ENCODE data around the gene AP1G2. TPM values are rescaled to one million over a fixed set of nuclear protein-coding genes. Genes with fewer than 3 reads are reported as not detected.

AP1G2 gene
- total RNA-seq, 1 donor from 2014 or later, result 271 TPM

DNA sequence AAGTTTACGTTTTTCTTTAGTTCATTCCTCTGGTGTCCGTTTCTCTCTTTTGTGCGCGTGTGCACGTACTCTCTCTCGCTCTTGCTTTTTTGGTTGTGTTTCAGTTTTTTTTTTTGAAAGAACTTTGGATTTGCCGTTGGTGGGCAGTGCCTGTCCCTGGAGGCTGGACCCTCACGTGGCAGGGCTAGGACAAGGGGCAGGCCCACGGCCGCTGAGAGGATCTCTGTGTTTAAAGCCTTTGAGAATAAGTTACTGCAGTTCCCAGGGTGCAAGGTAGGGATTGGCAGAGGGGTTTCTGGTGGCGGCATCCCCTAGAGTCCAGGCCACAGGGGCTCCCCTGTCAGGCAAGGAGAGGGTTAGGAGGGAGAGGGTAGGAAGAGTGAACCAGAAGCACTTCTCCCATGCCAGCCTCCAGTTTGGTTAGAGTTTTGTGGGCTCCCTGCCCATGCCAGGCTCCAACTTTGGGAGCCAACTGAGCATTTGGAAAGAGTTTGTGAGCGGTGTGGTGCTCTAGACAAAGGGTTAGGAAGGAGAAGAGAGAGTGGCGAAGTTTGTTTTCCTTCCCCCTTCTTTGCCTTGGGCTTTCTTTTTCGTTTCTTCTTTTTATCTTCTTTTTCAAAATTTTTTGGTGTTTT is 46.6 kb downstream of the AP1G2 start:
- Mint-ChIP-seq H3K9me3 (no peaks in the 10 kb centered on the region), H3K4me3 (no peak overlapping the region), H3K27me3 (ENCODE audit: low read depth) (no peaks in the 10 kb centered on the region), H3K4me1 (no peaks in the 10 kb centered on the region), H3K36me3 (peaks cover 9% of the 10 kb centered on the region), H3K27ac (no peak overlapping the region)
- no peak for DNase-seq (ENCODE audit: low spot score in 2 of 2, unreplicated experiment in 2 of 2)
- TF ChIP-seq, protein P1, sequence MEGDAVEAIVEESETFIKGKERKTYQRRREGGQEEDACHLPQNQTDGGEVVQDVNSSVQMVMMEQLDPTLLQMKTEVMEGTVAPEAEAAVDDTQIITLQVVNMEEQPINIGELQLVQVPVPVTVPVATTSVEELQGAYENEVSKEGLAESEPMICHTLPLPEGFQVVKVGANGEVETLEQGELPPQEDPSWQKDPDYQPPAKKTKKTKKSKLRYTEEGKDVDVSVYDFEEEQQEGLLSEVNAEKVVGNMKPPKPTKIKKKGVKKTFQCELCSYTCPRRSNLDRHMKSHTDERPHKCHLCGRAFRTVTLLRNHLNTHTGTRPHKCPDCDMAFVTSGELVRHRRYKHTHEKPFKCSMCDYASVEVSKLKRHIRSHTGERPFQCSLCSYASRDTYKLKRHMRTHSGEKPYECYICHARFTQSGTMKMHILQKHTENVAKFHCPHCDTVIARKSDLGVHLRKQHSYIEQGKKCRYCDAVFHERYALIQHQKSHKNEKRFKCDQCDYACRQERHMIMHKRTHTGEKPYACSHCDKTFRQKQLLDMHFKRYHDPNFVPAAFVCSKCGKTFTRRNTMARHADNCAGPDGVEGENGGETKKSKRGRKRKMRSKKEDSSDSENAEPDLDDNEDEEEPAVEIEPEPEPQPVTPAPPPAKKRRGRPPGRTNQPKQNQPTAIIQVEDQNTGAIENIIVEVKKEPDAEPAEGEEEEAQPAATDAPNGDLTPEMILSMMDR (IDR thresholded peaks at IDR 0.05; ENCODE audit: unreplicated experiment), result no peak

DNA sequence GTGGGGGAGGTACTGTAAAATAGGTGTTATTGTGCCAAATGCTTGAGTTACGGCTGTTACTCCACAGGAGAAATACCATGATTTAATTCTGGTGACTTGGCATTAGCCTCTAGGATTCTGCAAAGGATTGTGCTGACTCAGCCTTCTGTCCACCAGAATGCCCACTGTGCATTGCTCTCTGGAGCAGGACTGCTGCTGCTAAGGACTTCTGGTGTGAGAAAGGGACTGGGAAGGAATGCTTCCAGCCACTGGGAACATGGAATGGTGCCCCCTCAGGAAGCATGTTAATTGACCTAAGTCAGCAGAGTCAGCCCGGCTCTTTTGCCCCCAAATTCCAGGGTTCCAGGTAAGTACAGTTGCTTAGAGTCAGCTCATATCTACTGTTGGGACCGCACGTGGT is 48.9 kb downstream of the AP1G2 start:
- DNase-seq (ENCODE audit: low spot score in 2 of 2, unreplicated experiment in 2 of 2), result no peak
- Mint-ChIP-seq H3K4me1 (no peaks in the 10 kb centered on the region), H3K36me3 (peaks cover 12% of the 10 kb centered on the region), H3K27me3 (ENCODE audit: low read depth) (no peaks in the 10 kb centered on the region), H3K9me3 (no peaks in the 10 kb centered on the region), H3K27ac (no peak overlapping the region), H3K4me3 (no peak overlapping the region)
- TF ChIP-seq, protein P1 (IDR thresholded peaks at IDR 0.05; ENCODE audit: unreplicated experiment), result no peak

DNA sequence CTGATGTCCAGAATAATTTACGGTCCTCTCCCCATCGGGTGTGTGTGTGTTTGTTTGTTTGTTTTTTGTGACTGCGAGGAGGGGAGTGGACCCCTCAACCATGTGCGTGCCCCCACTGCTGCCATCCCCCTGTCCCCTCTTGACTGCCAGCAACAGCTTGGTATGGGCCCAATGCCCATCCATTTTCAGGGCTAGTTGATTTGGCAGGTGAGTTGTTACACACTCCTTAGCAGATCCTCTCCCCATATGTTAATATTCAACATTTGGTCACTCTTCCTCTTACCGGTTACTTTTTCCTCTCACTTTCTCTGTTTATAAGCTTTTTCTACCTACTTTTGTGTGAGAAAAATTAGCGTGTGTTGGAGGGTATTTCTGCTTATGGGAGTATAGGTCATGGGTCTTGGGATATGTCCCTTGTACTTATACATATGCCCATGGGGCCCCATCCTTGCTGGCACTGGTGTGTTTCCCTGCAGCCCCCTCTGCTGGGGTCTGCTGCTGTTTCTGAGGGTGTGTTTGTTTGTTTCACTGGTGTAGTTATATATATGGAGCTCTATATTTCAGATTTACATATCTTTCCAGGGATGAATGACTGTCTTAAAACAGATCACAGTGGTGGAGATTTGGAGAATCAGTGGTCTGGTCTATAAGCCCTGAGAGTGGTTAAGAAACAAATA is 49.8 kb downstream of the AP1G2 start:
- Mint-ChIP-seq H3K9me3 (no peaks in the 10 kb centered on the region), H3K4me1 (no peaks in the 10 kb centered on the region), H3K4me3 (no peak overlapping the region), H3K27ac (no peak overlapping the region), H3K36me3 (peaks cover 12% of the 10 kb centered on the region), H3K27me3 (ENCODE audit: low read depth) (no peaks in the 10 kb centered on the region)
- DNase-seq (ENCODE audit: low spot score in 2 of 2, unreplicated experiment in 2 of 2), result no peak
- TF ChIP-seq, protein P1 (IDR thresholded peaks at IDR 0.05; ENCODE audit: unreplicated experiment), result no peak

DNA sequence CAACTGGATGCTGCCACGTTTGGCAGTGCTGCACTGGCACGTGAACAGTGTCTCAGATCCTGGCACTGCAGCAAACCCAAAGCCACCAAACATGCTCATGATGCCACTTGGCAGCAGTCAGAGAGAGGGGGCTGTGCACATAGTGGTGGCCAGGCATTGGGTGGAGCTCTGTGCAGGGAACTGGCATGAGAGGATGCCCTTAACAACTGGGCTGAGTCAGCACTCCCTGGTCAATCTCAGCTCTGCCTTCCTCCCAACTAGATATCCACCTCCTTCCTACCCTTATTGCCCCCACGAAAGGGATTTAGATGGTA is 53.0 kb downstream of the AP1G2 start:
- TF ChIP-seq, protein P1 (IDR thresholded peaks at IDR 0.05; ENCODE audit: unreplicated experiment), result no peak
- H3K4me1 Mint-ChIP-seq, result no peaks in the 10 kb centered on the region
- no peaks in the 10 kb centered on the region for H3K27me3 Mint-ChIP-seq (ENCODE audit: low read depth)
- peaks cover 12% of the 10 kb centered on the region for H3K36me3 Mint-ChIP-seq
- no peaks in the 10 kb centered on the region for H3K9me3 Mint-ChIP-seq
- no peak overlapping the region for H3K4me3 Mint-ChIP-seq
- no peak overlapping the region for H3K27ac Mint-ChIP-seq
- DNase-seq (ENCODE audit: low spot score in 2 of 2, unreplicated experiment in 2 of 2), result no peak

DNA sequence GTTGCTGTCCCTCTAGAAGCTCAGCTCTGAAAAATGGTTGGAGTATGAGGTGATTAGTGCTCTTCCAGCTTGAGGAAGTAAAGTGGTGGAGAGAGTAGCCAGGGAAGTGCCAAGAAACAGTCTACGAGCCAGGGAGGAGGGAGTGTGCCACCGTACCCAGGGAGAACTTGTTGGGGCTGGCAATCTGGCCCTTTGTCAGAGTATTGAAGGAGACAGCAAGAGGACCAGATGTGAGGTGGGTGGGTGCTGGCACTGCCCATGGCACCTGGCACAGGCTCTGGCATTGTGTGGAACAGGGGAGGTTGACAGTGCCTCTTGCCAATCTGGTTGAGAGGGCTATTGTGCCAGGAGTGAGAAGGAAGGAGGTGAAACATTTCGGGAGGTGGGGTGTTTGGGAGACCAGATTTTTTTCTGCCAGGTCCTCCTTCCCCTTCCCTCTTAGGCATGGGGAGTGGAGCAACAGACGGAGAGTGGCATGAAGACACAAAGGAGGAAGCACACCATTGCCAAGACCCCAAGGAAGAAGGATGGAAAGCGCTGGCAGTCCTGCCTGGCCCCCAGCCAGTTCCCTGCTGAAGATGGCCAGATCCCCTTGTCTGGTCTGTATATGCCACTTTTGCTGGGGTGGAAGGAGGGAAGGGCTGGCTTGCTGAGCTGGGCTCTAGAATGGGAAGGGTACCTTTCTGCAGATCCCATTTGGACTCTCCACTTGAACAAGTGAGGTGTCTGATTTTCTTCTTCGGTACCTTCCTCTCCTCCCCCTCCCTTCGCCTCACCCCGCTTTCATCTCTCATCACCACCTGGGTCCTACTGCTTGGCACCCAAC is 53.6 kb downstream of the AP1G2 start:
- DNase-seq (ENCODE audit: low spot score in 2 of 2, unreplicated experiment in 2 of 2), result no peak
- TF ChIP-seq, protein P1 (IDR thresholded peaks at IDR 0.05; ENCODE audit: unreplicated experiment), result no peak
- H3K9me3 Mint-ChIP-seq, result no peaks in the 10 kb centered on the region
- H3K36me3 Mint-ChIP-seq, result peaks cover 12% of the 10 kb centered on the region
- no peaks in the 10 kb centered on the region for H3K4me1 Mint-ChIP-seq
- H3K4me3 Mint-ChIP-seq, result no peak overlapping the region
- H3K27ac Mint-ChIP-seq, result no peak overlapping the region
- H3K27me3 Mint-ChIP-seq (ENCODE audit: low read depth), result no peaks in the 10 kb centered on the region

All from mesothelial cell of epicardium (in vitro differentiated cells).